Activated CD4-positive, alpha-beta T cell treated with anti-CD3 and anti-CD28 coated beads, Interleukin-2, amount 50 U/mL, for 48 hours (primary cell): Measurements from ENCODE around the gene CERK.

Experiments used
- DNase-seq, 2 experiments: peaks; one replicate each; pipeline ENCODE4 v3.0.0-alpha.2; 2020

The CERK gene

DNA sequence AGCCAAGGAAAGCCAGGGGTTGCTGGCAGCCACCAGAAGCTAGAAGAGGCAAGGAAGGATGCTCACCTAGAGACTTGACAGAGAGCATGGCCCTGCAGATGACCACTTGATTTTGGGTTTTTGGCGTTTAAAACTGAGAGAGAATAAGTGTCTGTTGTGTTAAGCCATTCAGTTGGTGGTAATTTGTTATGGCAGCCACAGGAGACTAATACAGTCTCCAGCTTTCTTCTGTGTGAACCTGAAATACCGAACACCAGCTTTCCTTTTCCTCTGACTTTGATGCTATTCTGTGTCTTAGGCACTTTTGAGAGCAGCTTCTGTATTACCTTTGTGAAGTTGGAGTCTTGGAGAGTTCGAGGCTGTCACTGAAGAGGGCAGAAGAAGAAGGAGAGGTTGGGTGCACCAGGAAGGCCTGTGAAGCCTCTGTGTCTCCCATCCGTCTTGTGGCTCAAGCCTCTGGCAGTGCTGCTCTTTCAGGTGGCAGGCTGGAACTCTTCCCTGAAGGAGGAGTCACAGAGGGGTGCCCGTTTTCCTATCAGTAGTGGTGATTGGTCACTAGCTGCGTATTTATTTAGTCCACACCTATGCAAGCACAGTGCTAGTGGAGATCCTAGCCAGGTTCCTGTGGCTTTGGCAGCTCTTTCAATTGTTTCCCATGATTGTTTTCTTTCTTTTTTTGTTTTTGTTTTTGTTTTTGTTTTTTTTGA is 26.9 kb upstream of the CERK start:
- no peak for DNase-seq

GRCh38 chr22:46764140-46764680 is 26.2 kb upstream of the CERK start:
- DNase-seq = no peak

DNA sequence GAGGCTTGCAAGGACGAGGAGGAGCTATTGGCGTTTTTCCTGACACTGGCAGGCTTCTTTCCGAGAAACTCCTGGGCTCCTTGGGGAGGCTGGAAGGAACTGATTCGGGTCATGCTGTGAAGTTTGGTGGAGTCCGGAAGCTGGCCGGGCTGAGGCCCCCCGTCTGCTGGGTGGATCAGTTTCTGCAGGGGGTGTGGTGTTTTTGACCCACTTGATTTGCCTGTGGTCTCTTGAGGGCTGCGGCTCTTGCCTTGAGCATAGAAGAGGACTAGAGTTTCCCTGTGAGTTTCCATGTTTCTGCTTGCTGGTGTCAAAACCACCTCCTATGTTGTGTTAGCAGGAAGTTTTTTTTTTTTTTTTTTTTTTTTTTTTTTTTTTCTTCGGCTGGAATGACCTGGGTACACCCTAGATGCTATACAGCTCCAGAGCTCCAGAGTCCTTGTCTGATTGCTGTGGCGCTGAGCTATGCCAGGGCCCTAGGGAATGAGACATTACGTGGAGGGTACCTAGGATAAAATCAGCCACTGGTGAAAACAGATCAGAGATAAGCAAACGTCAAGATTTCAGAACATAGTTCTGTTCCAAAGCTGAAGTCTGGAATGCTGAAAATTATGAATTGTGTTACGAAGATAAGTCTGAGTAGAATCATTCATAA is 25.1 kb upstream of the CERK start:
- peak; percentile 31 to 48 for DNase-seq

DNA sequence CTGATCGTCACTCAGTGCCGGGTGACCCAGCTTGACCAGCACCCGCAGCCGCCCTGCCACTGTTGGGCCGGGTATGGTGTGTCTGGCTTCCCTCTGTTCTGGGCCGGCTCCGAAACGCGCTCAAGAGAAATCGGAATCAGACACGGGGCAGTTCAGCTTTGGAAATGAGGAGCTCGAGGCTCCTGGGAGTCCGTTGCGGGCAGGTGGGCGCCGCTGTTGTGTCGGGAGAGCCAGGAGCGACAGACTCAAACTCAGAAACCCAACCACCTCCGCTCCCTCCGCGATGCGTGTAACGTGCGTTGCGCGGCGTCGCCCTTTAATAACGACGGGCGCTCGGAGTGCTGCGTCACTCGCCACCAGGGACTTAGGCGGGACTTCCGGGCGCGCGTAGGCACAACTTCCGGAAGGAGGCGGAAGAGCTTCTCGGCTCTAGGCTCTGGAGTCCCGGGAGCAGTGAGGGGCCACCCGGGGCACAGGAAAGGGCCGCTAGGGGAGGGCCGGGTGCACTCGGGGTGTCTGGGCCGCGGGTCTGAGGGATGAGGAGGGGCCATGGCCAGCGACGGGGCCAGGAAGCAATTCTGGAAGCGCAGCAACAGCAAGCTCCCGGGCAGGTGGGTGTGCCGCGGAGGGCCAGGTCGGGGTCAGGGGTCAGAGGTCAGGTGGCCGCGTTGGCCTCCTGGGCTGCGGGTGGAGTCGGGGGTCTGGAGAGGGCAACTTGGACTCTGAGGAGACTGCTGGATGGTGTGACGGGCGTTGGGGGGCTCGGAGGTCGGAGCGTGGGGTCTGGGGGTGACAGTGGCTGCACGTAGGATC is 24.4 kb upstream of the CERK start, which contains the start of gene TBC1D22A:
TSS of gene TBC1D22A (plus strand) at position 413 of the 813 bp plus-strand sequence. CDS start at position 550, 137 bp downstream.
- peak; percentile 97 for DNase-seq

DNA sequence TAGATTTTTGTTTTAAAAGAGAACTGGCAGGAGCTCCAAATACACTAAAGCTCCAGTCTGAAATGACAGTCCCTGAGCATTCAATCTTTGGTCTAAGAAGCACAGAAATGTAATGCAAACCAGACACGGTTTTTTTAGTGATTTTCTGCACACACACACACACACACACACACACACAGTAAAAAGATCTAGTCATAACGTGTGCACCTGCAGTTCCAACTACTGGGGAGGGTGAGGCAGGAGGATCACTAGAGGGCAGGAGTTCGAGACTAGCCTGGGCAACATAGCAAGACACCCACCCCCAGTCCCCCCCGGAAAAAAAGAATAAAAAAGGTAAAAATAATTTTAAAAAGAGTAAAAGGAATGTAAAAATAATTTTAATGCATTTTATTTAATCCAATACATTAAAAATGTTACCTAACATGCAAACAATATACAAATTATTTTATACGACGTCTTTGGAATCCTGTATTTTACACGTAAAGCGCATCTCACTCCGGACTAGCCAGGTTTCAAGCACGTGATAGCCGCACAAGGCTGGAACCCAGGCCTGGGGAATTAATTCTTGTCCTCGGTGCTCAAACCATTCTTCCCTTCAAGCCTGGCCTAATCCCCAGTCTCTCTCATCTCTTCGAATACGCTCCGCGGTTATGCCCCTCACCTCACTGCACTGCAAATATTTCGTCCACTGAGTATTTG is 23.6 kb upstream of the CERK start:
- peak in 1 of 2 experiments; percentile 38 for DNase-seq

GRCh38 chr22:46761017-46761416 is 23.0 kb upstream of the CERK start:
- DNase-seq = no peak

- peak; percentile 56 to 67 for DNase-seq
Measured at GRCh38 chr22:46758867-46759290, 20.8 kb upstream of the CERK start.

- DNase-seq = no peak
Measured at GRCh38 chr22:46758121-46758520, 20.1 kb upstream of the CERK start.

- no peak for DNase-seq
Measured at GRCh38 chr22:46757104-46757503, 19.1 kb upstream of the CERK start.

- no peak for DNase-seq
Measured at GRCh38 chr22:46756097-46756496, 18.0 kb upstream of the CERK start.

- DNase-seq = no peak
Measured at GRCh38 chr22:46755525-46755924, 17.5 kb upstream of the CERK start.

GRCh38 chr22:46754826-46755225 is 16.8 kb upstream of the CERK start:
- DNase-seq = no peak

- DNase-seq = peak; percentile 43 to 60
Measured at GRCh38 chr22:46754110-46754799, 16.2 kb upstream of the CERK start.

DNA sequence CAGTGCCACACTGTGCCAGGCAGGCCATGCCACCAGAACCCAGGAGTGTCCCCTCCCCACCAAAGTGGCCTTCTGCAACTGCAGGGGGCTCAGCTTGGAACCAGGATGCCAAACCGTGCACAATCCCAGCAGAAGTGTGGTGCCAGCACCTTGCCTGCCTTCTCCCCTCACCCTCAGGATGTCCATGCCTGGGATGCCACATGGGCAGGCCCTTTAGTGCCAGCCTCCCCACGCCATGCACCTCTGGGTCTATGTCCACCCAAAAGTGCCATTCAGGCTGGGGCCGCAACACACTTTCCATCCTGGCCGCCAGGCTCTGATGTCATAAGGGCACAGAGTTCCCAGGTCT is 15.7 kb upstream of the CERK start:
- DNase-seq = no peak

GRCh38 chr22:46753360-46753759 is 15.3 kb upstream of the CERK start:
- DNase-seq = no peak

DNA sequence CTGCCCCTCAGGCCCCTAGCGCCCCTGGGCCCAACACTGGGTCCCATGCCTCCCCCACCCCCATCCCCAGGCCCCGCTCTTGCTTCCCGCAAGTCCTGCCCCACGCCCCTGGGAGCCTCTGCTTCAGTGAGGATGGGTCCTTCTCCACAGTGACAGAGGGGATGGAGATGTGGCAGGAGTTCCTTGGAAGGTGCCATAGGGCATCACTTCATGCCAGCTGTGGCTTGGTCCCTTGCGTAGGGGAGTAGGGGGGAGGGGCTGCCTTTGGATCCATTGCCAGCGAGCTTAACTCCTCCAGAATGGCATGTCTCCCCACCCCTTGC is 14.9 kb upstream of the CERK start:
- no peak for DNase-seq

GRCh38 chr22:46752286-46752987 is 14.4 kb upstream of the CERK start:
- DNase-seq = no peak

GRCh38 chr22:46750863-46751443 is 12.9 kb upstream of the CERK start:
- no peak for DNase-seq

DNA sequence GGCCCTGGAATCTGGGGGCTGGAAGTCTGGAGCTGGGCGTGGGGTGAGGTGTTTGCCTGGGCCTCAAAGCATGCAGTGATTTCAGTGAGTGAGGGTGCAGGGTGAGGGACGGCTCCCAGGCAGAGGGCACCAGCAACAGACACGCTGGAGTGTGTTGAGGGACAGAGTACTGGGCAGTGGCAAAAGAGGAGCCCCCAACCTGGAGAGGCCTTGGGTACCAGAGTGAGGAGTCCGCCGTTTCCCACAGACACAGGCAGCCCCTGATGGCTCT is 12.4 kb upstream of the CERK start:
- DNase-seq = no peak

DNA sequence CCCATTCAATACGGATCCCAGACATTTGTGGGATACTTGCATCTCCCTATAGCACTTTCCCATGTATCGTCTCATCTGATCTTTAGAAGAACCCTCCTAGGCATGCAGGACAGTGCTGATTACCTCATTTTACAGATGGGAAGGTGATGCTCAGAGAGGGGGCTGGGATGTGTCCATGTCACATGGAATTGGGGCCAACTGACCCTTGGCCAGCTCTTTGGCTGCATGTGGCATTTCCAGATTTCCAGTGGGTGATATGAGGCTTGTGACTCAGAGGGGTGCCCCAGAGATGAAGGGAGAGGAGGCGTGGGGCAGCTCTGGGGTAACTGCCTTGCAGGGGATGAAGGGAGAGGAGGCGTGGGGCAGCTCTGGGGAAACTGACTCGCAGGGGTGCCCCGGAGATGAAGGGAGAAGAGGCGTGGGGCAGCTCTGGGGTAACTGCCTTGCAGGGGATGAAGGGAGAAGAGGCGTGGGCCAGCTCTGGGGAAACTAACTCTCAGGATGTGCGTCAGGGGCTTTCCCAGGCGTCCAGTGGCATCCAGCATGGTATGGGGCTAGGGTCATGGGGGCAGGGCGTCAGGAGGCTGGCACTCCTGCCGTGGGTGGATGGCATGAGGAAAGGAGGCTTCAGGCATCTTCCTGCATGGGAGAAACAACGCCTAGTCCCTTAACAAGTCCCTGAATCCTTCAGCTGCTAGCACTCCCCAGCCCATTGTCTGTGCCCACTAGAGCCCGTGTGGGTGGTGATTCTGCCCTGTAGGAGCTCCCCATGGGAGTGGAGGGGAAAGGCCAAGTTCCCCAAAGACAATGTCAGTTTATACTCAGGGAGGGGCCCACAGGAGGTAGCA is 11.9 kb upstream of the CERK start:
- DNase-seq = peak; percentile 49 to 51
